Prostate gland (tissue), 2 donors: Measurements from ENCODE around the gene TBCC.

Experiments
- POLR2A ChIP-seq: fragments of 450-650 bp; IDR thresholded peaks from one replicate; pipeline ENCODE4 v1.6.1; 2016; ENCODE audit warnings: antibody characterized with exemption, mild to moderate bottlenecking
- TF ChIP-seq, protein P1 (sequence below), 4 experiments: fragments of 200-600 bp in 2 of 4; fragments of 450-650 bp in 2 of 4; sonication (generic) in 2 of 4; IDR thresholded peaks; 1 replicate in 3 of 4; 2 replicates in 1 of 4; pipeline ENCODE4 v1.5.1; 2016 to 2019; ENCODE audit warnings: antibody characterized with exemption in 4 of 4, mild to moderate bottlenecking in 2 of 4, moderate library complexity in 2 of 4

DNA sequence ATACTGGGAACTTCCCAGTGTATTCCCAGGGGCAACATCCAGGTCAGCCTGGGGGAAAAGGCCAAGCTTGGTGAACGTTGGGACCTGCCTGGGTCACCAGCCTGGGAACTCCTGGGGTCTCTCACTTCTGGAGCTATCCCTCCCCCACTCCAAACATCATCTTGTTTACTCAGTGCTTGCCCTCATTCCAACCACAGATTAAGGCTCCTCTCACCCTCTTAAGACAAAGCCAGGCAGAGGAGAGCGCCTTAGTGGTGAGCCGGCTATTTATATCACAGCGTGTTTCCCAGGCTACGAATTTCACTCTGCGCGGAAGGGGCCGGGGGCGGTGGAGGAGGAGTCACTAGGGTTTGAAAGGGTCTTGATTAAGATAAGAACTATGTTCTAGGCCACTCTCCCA, 35.6 kb downstream of the TBCC start:
- TF ChIP-seq, protein P1, sequence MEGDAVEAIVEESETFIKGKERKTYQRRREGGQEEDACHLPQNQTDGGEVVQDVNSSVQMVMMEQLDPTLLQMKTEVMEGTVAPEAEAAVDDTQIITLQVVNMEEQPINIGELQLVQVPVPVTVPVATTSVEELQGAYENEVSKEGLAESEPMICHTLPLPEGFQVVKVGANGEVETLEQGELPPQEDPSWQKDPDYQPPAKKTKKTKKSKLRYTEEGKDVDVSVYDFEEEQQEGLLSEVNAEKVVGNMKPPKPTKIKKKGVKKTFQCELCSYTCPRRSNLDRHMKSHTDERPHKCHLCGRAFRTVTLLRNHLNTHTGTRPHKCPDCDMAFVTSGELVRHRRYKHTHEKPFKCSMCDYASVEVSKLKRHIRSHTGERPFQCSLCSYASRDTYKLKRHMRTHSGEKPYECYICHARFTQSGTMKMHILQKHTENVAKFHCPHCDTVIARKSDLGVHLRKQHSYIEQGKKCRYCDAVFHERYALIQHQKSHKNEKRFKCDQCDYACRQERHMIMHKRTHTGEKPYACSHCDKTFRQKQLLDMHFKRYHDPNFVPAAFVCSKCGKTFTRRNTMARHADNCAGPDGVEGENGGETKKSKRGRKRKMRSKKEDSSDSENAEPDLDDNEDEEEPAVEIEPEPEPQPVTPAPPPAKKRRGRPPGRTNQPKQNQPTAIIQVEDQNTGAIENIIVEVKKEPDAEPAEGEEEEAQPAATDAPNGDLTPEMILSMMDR (IDR thresholded peaks at IDR 0.05): no peak
- no peak for TF ChIP-seq POLR2A
